GM12878 (cell line): ENCODE results near the gene SLC38A5. TPM values are rescaled to one million over a fixed set of nuclear protein-coding genes. Genes with fewer than 3 reads are reported as not detected.

Experiments used
- ATAC-seq: fragments of 200-7000 bp; cut with Tn5 transposase; 3 replicates; pipeline ENCODE4 v1.9.1; 2020; ENCODE audit warnings: mild to moderate bottlenecking, moderate library complexity
- BruUV-seq: library from RNA; stranded (reverse); fragments of 400-500 nt; replicated peaks from 2 replicates; lab custom pipeline; 2021; lab: Mats Ljungman, UMichigan
- CTCF ChIA-PET: fragments of 300-600 bp; sonication (Branson Sonifier 250); formaldehyde crosslinking; extraction: SDS; loops from one replicate; lab custom pipeline; 2021; ENCODE audit warnings: inconsistent platforms; lab: Yijun Ruan, JAX
- POLR2A ChIA-PET: fragments of 350-600 bp; formaldehyde crosslinking; extraction: SDS; loops from one replicate; lab custom pipeline; 2021; ENCODE audit warnings: inconsistent platforms; lab: Charles Lee
- RAD21 ChIA-PET: fragments of 300-600 bp; sonication (Branson Sonifier 250); formaldehyde crosslinking; loops from one replicate; lab custom pipeline; 2023; ENCODE audit warnings: antibody characterized with exemption; ENCODE audit not compliant: unreplicated experiment; lab: Charles Lee
- SMC1A ChIA-PET: fragments of 300-600 bp; sonication (Branson Sonifier 250); formaldehyde crosslinking; loops from one replicate; lab custom pipeline; 2023; ENCODE audit not compliant: unreplicated experiment, uncharacterized antibody; lab: Charles Lee
- DNase-seq: peaks from one replicate; pipeline ENCODE4 v3.0.0-alpha.2; 2011; ENCODE audit warnings: low read depth, low spot score
- FAIRE-seq: peaks from 3 replicates; lab custom pipeline; 2011; peaks lifted over from hg19 to GRCh38; lab: Jason Lieb, UNC
- H2AFZ ChIP-seq: 2 replicates; pipeline ENCODE4 v1.6.0; 2011; ENCODE audit warnings: low read depth, low read length, control low read depth; ENCODE audit not compliant: control insufficient read depth
- H3K27ac ChIP-seq: 2 replicates; pipeline ENCODE4 v1.5.1; 2011; ENCODE audit warnings: control low read depth; ENCODE audit not compliant: control insufficient read depth, insufficient read depth
- H3K27me3 ChIP-seq, 2 experiments: replicated peaks in 1 of 2; 2 replicates each; pipeline versions ENCODE4 v1.6.0 to v1.6.1; 2011; ENCODE audit warnings: low read length in 1 of 2; ENCODE audit not compliant: control insufficient read depth in 2 of 2, insufficient read depth in 2 of 2
- H3K36me3 ChIP-seq, 2 experiments: 2 replicates each; pipeline ENCODE4 v1.5.1; 2011; ENCODE audit warnings: low read length in 1 of 2; ENCODE audit not compliant: control insufficient read depth in 2 of 2, insufficient read depth in 2 of 2
- H3K4me1 ChIP-seq: 2 replicates; pipeline ENCODE4 v1.6.1; 2011; ENCODE audit warnings: mild to moderate bottlenecking, low read length, moderate library complexity, mixed read lengths; ENCODE audit not compliant: control insufficient read depth, insufficient read depth
- H3K4me2 ChIP-seq: 2 replicates; pipeline ENCODE4 v1.6.0; 2011; ENCODE audit warnings: control low read depth; ENCODE audit not compliant: control insufficient read depth, insufficient read depth
- H3K4me3 ChIP-seq: fragments of 200-600 bp; sonication (generic); 2 replicates; pipeline ENCODE4 v1.5.1; 2016
- H3K79me2 ChIP-seq: 2 replicates; pipeline ENCODE4 v1.6.0; 2011; ENCODE audit warnings: low read length; ENCODE audit not compliant: control insufficient read depth, insufficient read depth
- H3K9ac ChIP-seq: 2 replicates; pipeline ENCODE4 v1.8.0; 2011; ENCODE audit warnings: low read length, control low read depth, mixed read lengths; ENCODE audit not compliant: control insufficient read depth, insufficient read depth
- H3K9me3 ChIP-seq: replicated peaks from 3 replicates; pipeline ENCODE4 v1.5.1; 2011; ENCODE audit warnings: mild to moderate bottlenecking, low read length; ENCODE audit not compliant: control insufficient read depth, insufficient read depth
- H4K20me1 ChIP-seq: 2 replicates; pipeline ENCODE4 v1.6.0; 2011; ENCODE audit not compliant: control insufficient read depth, insufficient read depth
- MXI1 ChIP-seq: fragments of 150-350 bp; IDR thresholded peaks from 2 replicates; pipeline ENCODE4 v1.6.1; 2011; ENCODE audit warnings: low read depth, mild to moderate bottlenecking, inconsistent platforms, low read length, improper control_type of control experiment
- RB1 ChIP-seq: fragments of 450-650 bp; formaldehyde crosslinking; IDR thresholded peaks from 2 replicates; pipeline ENCODE4 v1.6.1; 2017; ENCODE audit warnings: mild to moderate bottlenecking, borderline replicate concordance
- ZNF384 ChIP-seq: IDR thresholded peaks from 2 replicates; pipeline ENCODE4 v1.6.1; 2012; ENCODE audit warnings: low read depth, mild to moderate bottlenecking, low read length, improper control_type of control experiment, borderline replicate concordance
- ZNF622 ChIP-seq: fragments of 450-650 bp; IDR thresholded peaks from 2 replicates; pipeline ENCODE4 v1.6.1; 2017; ENCODE audit warnings: mild to moderate bottlenecking, inconsistent platforms
- WGBS: methylation state at CpG from one replicate; pipeline ENCODE4 v1.1.6; 2016; ENCODE audit warnings: low lambda C conversion rate; ENCODE audit not compliant: insufficient replicate concordance, insufficient coverage; ENCODE audit errors: missing lambda C conversion rate; 5-methylcytosine and 5-hydroxymethylcytosine counted together
- in situ Hi-C: fragments of 300-500 bp; cut with MboI; formaldehyde crosslinking; loops from 9 replicates; pipeline ENCODE4 v1.14.3; 2018; ENCODE audit warnings: mixed read lengths
- intact Hi-C: fragments of 100-400 bp; cut with micrococcal nuclease; formaldehyde crosslinking; loops from one replicate; pipeline ENCODE4 v1.14.2; 2022; ENCODE audit not compliant: unreplicated experiment
- polyA plus RNA-seq, 11 experiments: library from polyadenylated mRNA; depleted of rRNA in 4 of 11; unstranded in 6 of 11; stranded (reverse) in 5 of 11; fragments of >200 nt; fragmentation: Nextera tagmentation in 4 of 11; fragmentation: Illumina TruSeq in 1 of 11; extraction: Ambion mirVana in 4 of 11; extraction: Trizol in 1 of 11; gene quantifications; 1 replicate in 1 of 11; 2 replicates in 10 of 11; pipeline versions ENCODE4 v1.2.1 to v1.2.3, GENCODE V29; 2011 to 2016; ENCODE audit warnings: inconsistent platforms in 2 of 11, missing spikeins in 2 of 11, low read depth in 1 of 11
- total RNA-seq, 4 experiments: library from RNA; depleted of rRNA in 3 of 4; stranded (reverse); fragments of >200 nt in 3 of 4; fragmentation: Illumina TruSeq in 1 of 4; extraction: Trizol in 1 of 4; gene quantifications; 2 replicates each; pipeline versions ENCODE4 v1.2.1 to v1.2.3, GENCODE V29; 2013 to 2021
- TF ChIP-seq, protein P1 (sequence below): fragments of 450-650 bp; IDR thresholded peaks from 2 replicates; pipeline ENCODE4 v1.6.1; 2017; ENCODE audit warnings: mild to moderate bottlenecking, moderate library complexity
- TF ChIP-seq, protein P2 (sequence below): IDR thresholded peaks from 2 replicates; pipeline ENCODE4 v1.6.1; 2012; ENCODE audit warnings: improper control_type of control experiment, low read depth, low read length; ENCODE audit not compliant: insufficient replicate concordance
- TF ChIP-seq, protein P3 (sequence below): fragments of 450-650 bp; formaldehyde crosslinking; IDR thresholded peaks from 2 replicates; pipeline ENCODE4 v1.4.0; 2020; ENCODE audit warnings: mild to moderate bottlenecking, moderate library complexity
- TF ChIP-seq, protein P4 (sequence below): fragments of 450-650 bp; IDR thresholded peaks from 2 replicates; pipeline ENCODE4 v1.6.1; 2017; ENCODE audit warnings: low read depth, mild to moderate bottlenecking, moderate library complexity

Gene SLC38A5
- total and polyA plus RNA-seq, 10 of the 15 experiments (the other 5 are each of a cell fraction or from before 2014, with no cell fraction given) = 4.2 to 108 (median 70.6) TPM

DNA sequence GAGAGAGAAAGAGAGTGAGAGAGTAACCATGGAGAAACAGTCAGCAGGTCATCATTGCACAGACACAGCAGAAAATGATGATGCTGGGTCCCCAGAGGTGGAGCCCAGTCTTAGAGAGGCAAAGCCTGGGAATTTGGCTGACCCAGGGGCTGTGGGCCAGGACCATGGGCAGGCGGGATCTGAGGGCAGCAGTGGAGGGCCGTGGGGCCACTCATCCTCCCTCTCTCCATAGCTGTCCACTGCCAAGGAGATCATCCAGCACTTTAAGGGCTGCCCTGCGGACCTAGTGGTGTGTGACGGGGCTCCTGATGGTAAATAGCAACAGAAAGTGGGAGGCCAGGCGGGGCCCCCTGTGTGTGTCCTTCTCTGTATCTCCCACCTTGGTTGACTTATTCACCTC lies 8.7 kb upstream of the SLC38A5 start:
- Histone ChIP-seq H3K36me3 (peaks cover 0 to 2% of the 10 kb centered on the region in 2 experiments; a peak in 2 of 4 replicates), H4K20me1 (no peaks in the 10 kb centered on the region), H3K27me3 (no peaks in the 10 kb centered on the region), H3K9ac (no peak overlapping the region), H2AFZ (no peak overlapping the region), H3K9me3 (no peaks in the 10 kb centered on the region), H3K4me1 (no peaks in the 10 kb centered on the region), H3K27ac (no peak overlapping the region), H3K79me2 (peaks cover 27% of the 10 kb centered on the region), H3K4me3 (no peak overlapping the region), H3K4me2 (no peak overlapping the region; the same call in 1 of the 2 replicates)
- in situ Hi-C loops = no loop called here
- intact Hi-C loops = loop anchor here (10.0 kb wide), 1 partner anchor 416 kb away; the partner anchor contains the start of genes PQBP1 and TIMM17B
- FAIRE-seq (no peak), ATAC-seq (no peak), DNase-seq (no peak)
- RAD21 ChIA-PET = no interaction called here
- SMC1A ChIA-PET = no interaction called here
- CTCF ChIA-PET = no interaction called here
- no TSS peak for BruUV-seq
- POLR2A ChIA-PET = no interaction called here
- 31% methylated on average over 5 of the region's 5 CpGs for WGBS
- no peak for TF ChIP-seq ZNF622
- TF ChIP-seq, protein P1, sequence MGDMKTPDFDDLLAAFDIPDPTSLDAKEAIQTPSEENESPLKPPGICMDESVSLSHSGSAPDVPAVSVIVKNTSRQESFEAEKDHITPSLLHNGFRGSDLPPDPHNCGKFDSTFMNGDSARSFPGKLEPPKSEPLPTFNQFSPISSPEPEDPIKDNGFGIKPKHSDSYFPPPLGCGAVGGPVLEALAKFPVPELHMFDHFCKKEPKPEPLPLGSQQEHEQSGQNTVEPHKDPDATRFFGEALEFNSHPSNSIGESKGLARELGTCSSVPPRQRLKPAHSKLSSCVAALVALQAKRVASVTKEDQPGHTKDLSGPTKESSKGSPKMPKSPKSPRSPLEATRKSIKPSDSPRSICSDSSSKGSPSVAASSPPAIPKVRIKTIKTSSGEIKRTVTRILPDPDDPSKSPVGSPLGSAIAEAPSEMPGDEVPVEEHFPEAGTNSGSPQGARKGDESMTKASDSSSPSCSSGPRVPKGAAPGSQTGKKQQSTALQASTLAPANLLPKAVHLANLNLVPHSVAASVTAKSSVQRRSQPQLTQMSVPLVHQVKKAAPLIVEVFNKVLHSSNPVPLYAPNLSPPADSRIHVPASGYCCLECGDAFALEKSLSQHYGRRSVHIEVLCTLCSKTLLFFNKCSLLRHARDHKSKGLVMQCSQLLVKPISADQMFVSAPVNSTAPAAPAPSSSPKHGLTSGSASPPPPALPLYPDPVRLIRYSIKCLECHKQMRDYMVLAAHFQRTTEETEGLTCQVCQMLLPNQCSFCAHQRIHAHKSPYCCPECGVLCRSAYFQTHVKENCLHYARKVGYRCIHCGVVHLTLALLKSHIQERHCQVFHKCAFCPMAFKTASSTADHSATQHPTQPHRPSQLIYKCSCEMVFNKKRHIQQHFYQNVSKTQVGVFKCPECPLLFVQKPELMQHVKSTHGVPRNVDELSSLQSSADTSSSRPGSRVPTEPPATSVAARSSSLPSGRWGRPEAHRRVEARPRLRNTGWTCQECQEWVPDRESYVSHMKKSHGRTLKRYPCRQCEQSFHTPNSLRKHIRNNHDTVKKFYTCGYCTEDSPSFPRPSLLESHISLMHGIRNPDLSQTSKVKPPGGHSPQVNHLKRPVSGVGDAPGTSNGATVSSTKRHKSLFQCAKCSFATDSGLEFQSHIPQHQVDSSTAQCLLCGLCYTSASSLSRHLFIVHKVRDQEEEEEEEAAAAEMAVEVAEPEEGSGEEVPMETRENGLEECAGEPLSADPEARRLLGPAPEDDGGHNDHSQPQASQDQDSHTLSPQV = no peak
- TF ChIP-seq, protein P2, sequence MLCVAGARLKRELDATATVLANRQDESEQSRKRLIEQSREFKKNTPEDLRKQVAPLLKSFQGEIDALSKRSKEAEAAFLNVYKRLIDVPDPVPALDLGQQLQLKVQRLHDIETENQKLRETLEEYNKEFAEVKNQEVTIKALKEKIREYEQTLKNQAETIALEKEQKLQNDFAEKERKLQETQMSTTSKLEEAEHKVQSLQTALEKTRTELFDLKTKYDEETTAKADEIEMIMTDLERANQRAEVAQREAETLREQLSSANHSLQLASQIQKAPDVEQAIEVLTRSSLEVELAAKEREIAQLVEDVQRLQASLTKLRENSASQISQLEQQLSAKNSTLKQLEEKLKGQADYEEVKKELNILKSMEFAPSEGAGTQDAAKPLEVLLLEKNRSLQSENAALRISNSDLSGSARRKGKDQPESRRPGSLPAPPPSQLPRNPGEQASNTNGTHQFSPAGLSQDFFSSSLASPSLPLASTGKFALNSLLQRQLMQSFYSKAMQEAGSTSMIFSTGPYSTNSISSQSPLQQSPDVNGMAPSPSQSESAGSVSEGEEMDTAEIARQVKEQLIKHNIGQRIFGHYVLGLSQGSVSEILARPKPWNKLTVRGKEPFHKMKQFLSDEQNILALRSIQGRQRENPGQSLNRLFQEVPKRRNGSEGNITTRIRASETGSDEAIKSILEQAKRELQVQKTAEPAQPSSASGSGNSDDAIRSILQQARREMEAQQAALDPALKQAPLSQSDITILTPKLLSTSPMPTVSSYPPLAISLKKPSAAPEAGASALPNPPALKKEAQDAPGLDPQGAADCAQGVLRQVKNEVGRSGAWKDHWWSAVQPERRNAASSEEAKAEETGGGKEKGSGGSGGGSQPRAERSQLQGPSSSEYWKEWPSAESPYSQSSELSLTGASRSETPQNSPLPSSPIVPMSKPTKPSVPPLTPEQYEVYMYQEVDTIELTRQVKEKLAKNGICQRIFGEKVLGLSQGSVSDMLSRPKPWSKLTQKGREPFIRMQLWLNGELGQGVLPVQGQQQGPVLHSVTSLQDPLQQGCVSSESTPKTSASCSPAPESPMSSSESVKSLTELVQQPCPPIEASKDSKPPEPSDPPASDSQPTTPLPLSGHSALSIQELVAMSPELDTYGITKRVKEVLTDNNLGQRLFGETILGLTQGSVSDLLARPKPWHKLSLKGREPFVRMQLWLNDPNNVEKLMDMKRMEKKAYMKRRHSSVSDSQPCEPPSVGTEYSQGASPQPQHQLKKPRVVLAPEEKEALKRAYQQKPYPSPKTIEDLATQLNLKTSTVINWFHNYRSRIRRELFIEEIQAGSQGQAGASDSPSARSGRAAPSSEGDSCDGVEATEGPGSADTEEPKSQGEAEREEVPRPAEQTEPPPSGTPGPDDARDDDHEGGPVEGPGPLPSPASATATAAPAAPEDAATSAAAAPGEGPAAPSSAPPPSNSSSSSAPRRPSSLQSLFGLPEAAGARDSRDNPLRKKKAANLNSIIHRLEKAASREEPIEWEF = no peak
- TF ChIP-seq MXI1 = no peak
- TF ChIP-seq, protein P3, sequence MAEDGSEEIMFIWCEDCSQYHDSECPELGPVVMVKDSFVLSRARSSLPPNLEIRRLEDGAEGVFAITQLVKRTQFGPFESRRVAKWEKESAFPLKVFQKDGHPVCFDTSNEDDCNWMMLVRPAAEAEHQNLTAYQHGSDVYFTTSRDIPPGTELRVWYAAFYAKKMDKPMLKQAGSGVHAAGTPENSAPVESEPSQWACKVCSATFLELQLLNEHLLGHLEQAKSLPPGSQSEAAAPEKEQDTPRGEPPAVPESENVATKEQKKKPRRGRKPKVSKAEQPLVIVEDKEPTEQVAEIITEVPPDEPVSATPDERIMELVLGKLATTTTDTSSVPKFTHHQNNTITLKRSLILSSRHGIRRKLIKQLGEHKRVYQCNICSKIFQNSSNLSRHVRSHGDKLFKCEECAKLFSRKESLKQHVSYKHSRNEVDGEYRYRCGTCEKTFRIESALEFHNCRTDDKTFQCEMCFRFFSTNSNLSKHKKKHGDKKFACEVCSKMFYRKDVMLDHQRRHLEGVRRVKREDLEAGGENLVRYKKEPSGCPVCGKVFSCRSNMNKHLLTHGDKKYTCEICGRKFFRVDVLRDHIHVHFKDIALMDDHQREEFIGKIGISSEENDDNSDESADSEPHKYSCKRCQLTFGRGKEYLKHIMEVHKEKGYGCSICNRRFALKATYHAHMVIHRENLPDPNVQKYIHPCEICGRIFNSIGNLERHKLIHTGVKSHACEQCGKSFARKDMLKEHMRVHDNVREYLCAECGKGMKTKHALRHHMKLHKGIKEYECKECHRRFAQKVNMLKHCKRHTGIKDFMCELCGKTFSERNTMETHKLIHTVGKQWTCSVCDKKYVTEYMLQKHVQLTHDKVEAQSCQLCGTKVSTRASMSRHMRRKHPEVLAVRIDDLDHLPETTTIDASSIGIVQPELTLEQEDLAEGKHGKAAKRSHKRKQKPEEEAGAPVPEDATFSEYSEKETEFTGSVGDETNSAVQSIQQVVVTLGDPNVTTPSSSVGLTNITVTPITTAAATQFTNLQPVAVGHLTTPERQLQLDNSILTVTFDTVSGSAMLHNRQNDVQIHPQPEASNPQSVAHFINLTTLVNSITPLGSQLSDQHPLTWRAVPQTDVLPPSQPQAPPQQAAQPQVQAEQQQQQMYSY (CRISPR knock-in tag) = no peak
- no peak for TF ChIP-seq ZNF384
- TF ChIP-seq, protein P4, sequence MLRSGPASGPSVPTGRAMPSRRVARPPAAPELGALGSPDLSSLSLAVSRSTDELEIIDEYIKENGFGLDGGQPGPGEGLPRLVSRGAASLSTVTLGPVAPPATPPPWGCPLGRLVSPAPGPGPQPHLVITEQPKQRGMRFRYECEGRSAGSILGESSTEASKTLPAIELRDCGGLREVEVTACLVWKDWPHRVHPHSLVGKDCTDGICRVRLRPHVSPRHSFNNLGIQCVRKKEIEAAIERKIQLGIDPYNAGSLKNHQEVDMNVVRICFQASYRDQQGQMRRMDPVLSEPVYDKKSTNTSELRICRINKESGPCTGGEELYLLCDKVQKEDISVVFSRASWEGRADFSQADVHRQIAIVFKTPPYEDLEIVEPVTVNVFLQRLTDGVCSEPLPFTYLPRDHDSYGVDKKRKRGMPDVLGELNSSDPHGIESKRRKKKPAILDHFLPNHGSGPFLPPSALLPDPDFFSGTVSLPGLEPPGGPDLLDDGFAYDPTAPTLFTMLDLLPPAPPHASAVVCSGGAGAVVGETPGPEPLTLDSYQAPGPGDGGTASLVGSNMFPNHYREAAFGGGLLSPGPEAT = no peak
- TF ChIP-seq RB1 = no peak
